Measurements from ENCODE around the gene TNNI3K. TPM values are rescaled to one million over a fixed set of nuclear protein-coding genes. Genes with fewer than 3 reads are reported as not detected.

The TNNI3K gene
- total and polyA plus RNA-seq, 9 of the 15 experiments (the other 6 are each of a cell fraction or from before 2014, with no cell fraction given) = 0.21 to 0.53 (median 0.32) TPM; not detected in 5

DNA sequence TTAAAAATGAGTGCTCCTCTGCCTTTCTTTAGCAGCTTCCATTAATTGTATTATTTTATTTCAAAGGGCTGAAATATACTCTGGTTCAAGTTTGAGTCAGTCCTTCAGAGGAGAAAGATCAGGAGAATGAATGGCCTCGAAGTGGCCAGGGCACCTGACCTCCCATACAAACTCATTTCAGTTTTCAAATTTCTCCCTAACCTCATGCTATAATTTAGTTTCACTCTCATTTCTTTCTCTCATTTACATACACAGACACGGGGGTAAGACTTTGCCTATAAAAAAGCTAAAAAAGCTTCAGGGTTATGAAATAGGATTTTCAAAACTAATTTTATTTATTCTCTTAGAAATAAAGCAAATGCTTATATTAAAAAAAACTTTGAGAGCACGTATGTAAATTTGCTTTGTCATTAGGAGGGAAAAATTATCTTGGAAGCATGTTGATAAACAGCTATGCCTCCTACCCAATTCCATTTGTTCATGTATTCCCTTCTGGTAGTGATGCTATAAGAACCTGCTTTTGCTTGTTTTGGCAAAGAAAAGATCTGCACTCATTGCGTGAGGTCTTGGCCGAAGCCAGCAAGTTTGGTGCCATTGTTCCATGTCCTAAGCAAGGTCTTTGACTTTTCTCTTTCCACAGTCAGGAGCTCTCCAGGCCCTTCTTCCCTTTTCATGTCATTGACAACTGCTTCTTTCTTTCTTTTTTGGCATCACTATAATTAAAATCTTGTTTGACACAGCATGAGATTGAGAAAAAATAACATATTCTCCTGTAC lies 357.6 kb downstream of the TNNI3K start:
- Histone ChIP-seq H3K9me1 (ENCODE audit: control insufficient read depth, insufficient read depth, low read length) (no peaks in the 10 kb centered on the region), H3K4me3 (no peak overlapping the region), H3K27me3 (ENCODE audit: control insufficient read depth in 2 of 2, insufficient read depth in 2 of 2, low read length in 2 of 2) (no peaks in the 10 kb centered on the region), H3K36me3 (ENCODE audit: control insufficient read depth, insufficient read depth, low read length) (no peaks in the 10 kb centered on the region), H3K79me2 (ENCODE audit: control insufficient read depth, insufficient read depth, low read length) (no peaks in the 10 kb centered on the region), H3K27ac (ENCODE audit: extremely low read depth, low read depth, low read length) (no peak overlapping the region), H2AFZ (ENCODE audit: low read depth, low read length) (no peak overlapping the region), H4K20me1 (replicated peaks; ENCODE audit: control insufficient read depth, insufficient read depth, low read length) (no peaks in the 10 kb centered on the region), H3K9ac (ENCODE audit: insufficient read depth in 1 of 2, low read depth in 2 of 2, low read length in 2 of 2) (no peak overlapping the region), H3K4me1 (replicated peaks in 1 of 2; ENCODE audit: control insufficient read depth in 2 of 2, insufficient read depth in 2 of 2, low read length in 2 of 2) (no peaks in the 10 kb centered on the region), H3K9me3 (replicated peaks; ENCODE audit: control insufficient read depth, insufficient read depth, low read depth, low read length) (no peaks in the 10 kb centered on the region), H3K4me2 (ENCODE audit: insufficient read depth, low read length) (no peak overlapping the region)
- FAIRE-seq (no peak), DNase-seq (ENCODE audit: extremely low read depth in 1 of 4, low spot score in 3 of 4) (no peak), ATAC-seq (no peak)
- ChIA-PET CTCF (ENCODE audit: low intra/inter-chr PET ratio) (no interaction called here), POLR2A (interaction anchor here (0.7 kb wide), 1 partner anchor 140 kb away, joined by 3 read pairs; the partner anchor contains the start of genes CRYZ and TYW3)
- intact Hi-C loops (cut with micrococcal nuclease) (no loop called here), in situ Hi-C loops (cut with MboI) (no loop called here)
- BruUV-seq (replicated peaks) = no TSS peak
- 0% methylated on average over 5 of the region's 5 CpGs for WGBS (ENCODE audit: insufficient coverage, low coverage, missing lambda C conversion rate)
- TF ChIP-seq SIN3B (IDR thresholded peaks at IDR 0.05; ENCODE audit: low read depth) (no peak), ZNF551 (CRISPR knock-in tag; IDR thresholded peaks at IDR 0.05) (no peak), ZBTB7A (IDR thresholded peaks at IDR 0.05; ENCODE audit: borderline replicate concordance, control insufficient read depth, low read depth, low read length) (no peak), ZNF143 (CRISPR knock-in tag; IDR thresholded peaks at IDR 0.05) (no peak), SRSF1 (IDR thresholded peaks at IDR 0.05; ENCODE audit: low read depth, low read length) (no peak), ZFP1 (CRISPR knock-in tag; IDR thresholded peaks at IDR 0.05) (no peak), ZNF785 (CRISPR knock-in tag; IDR thresholded peaks at IDR 0.05) (no peak), ILF3 (IDR thresholded peaks at IDR 0.05; ENCODE audit: borderline replicate concordance) (no peak), POLR2AphosphoS5 (IDR thresholded peaks at IDR 0.05; ENCODE audit: control insufficient read depth, insufficient read depth, low read depth, low read length) (no peak), SAFB2 (IDR thresholded peaks at IDR 0.05; ENCODE audit: borderline replicate concordance, low read depth, low read length, severe bottlenecking) (no peak), FOXA3 (CRISPR knock-in tag; conservative IDR thresholded peaks at IDR 0.05 in 1 of 2, IDR thresholded peaks at IDR 0.05 in 1 of 2) (no peak), LCOR (CRISPR knock-in tag; IDR thresholded peaks at IDR 0.05) (no peak)
- TF ChIP-seq, protein P1, sequence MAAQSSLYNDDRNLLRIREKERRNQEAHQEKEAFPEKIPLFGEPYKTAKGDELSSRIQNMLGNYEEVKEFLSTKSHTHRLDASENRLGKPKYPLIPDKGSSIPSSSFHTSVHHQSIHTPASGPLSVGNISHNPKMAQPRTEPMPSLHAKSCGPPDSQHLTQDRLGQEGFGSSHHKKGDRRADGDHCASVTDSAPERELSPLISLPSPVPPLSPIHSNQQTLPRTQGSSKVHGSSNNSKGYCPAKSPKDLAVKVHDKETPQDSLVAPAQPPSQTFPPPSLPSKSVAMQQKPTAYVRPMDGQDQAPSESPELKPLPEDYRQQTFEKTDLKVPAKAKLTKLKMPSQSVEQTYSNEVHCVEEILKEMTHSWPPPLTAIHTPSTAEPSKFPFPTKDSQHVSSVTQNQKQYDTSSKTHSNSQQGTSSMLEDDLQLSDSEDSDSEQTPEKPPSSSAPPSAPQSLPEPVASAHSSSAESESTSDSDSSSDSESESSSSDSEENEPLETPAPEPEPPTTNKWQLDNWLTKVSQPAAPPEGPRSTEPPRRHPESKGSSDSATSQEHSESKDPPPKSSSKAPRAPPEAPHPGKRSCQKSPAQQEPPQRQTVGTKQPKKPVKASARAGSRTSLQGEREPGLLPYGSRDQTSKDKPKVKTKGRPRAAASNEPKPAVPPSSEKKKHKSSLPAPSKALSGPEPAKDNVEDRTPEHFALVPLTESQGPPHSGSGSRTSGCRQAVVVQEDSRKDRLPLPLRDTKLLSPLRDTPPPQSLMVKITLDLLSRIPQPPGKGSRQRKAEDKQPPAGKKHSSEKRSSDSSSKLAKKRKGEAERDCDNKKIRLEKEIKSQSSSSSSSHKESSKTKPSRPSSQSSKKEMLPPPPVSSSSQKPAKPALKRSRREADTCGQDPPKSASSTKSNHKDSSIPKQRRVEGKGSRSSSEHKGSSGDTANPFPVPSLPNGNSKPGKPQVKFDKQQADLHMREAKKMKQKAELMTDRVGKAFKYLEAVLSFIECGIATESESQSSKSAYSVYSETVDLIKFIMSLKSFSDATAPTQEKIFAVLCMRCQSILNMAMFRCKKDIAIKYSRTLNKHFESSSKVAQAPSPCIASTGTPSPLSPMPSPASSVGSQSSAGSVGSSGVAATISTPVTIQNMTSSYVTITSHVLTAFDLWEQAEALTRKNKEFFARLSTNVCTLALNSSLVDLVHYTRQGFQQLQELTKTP (IDR thresholded peaks at IDR 0.05; ENCODE audit: low read depth in 1 of 2, partially characterized antibody in 2 of 2) = no peak

Measured in K562 (cell line).